Measurements from ENCODE around the gene ITGB7.

The ITGB7 gene

GRCh38 chr12:53234271-53234914, 27.3 kb upstream of the ITGB7 start:
- no peak overlapping the region for H3K4me3 Mint-ChIP-seq

GRCh38 chr12:53233671-53234121, 26.6 kb upstream of the ITGB7 start:
- H3K4me3 Mint-ChIP-seq: peak overlapping the region; percentile 89
- H3K27me3 Mint-ChIP-seq (ENCODE audit: low read depth): no peaks in the 10 kb centered on the region
- H3K9me3 Mint-ChIP-seq: no peaks in the 10 kb centered on the region
- H3K36me3 Mint-ChIP-seq (ENCODE audit: low read depth): no peaks in the 10 kb centered on the region
- peak overlapping the region; percentile 74 for H3K27ac Mint-ChIP-seq
- peaks cover 54% of the 10 kb centered on the region for H3K4me1 Mint-ChIP-seq (ENCODE audit: low read depth)

More at GRCh38 chr12:53234271-53234914, 27.3 kb upstream of the ITGB7 start:
- no peaks in the 10 kb centered on the region for H3K9me3 Mint-ChIP-seq
- no peaks in the 10 kb centered on the region for H3K36me3 Mint-ChIP-seq (ENCODE audit: low read depth)
- H3K27me3 Mint-ChIP-seq (ENCODE audit: low read depth): no peaks in the 10 kb centered on the region
- H3K4me1 Mint-ChIP-seq (ENCODE audit: low read depth): peaks cover 51% of the 10 kb centered on the region
- H3K27ac Mint-ChIP-seq: peak overlapping the region; percentile 36

DNA sequence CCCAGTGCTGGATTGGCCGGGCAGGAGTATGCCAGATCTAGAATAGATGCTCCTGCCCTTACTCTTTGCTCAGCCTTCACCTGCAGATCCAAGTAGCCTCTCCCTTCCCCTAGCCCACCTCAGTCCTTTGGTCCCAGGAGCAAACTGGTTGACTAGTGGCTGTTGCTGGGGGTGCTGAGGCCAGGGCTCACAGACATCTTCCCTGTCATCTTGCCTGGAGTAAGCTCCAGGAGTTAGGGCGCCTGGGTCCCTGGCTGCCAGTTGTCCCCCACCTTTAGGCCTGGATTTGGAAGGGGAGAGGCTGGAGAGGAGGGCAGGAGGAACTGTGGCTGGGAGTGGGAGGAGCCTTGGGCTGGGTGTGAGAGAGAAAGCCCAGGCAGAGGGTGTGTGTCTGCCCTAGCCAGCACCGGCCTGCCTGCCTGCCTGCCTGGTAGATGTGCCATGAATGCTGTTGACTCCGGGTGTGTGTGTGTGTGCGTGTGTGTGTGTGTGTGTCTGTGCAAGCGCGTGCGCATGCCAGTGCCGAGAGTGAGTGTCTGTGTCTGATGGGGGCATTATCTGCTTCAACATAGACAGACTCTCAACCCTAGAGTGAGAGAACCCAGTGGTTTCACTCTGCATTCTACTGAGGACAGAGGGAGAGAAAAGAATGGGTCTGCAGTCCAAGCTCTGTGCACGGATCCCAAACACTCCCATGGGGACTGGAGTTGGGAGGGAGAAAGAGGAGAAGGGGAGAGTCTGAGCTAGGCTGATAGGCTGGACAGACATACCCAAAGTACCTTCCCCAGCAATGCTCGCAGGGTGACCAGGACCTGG, 25.8 kb upstream of the ITGB7 start:
- peak overlapping the region; percentile 80 for H3K27ac Mint-ChIP-seq
- H3K27me3 Mint-ChIP-seq (ENCODE audit: low read depth): no peaks in the 10 kb centered on the region
- peaks cover 57% of the 10 kb centered on the region for H3K4me1 Mint-ChIP-seq (ENCODE audit: low read depth)
- H3K36me3 Mint-ChIP-seq (ENCODE audit: low read depth): no peaks in the 10 kb centered on the region
- no peaks in the 10 kb centered on the region for H3K9me3 Mint-ChIP-seq
- peak overlapping the region; percentile 89 for H3K4me3 Mint-ChIP-seq

DNA sequence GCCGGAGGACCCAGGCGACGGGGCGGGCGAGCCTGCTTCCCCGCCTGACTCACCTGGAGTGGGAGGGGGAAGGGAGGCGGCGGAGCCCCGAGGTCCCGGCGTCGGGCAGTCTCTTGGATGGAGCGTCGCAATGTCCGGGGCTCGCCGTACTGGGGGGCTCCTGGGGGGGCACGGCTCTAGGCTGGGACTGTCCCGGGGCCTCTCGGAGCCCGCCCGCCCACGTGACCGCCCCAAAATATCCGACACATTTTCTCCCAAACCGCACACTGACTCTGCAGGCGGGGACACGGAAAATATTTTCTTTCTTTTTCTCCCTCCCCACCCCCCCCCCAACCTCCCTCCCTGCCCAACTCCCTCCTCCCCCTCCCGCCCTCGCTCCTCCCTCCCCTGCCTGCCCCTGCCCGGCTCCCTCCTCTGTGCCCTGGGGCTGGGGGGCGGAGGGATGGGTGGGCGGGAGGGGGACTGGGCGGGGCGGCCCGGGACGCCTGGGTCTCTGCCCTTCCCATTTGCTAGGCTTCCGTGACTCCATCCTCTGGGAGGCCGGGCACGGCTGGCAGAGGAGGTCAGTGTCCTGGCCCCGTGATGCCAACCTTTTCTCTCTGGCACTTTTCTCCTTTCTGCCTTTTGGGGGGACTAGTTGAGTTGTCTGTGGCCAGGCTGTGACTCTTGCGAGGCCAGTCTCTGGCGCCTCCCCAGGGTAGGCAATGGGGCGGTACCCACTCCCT, 25.0 kb upstream of the ITGB7 start, which contains the start of gene RARG:
Gene RARG (minus strand): TSS at position 289 of the 725 bp plus-strand sequence. CDS start 4,664 bp downstream, outside the sequence.
- peak within 1 kb of the TSS; percentile 80 for H3K27ac Mint-ChIP-seq
- H3K9me3 Mint-ChIP-seq: no peaks in the 10 kb centered on the region
- H3K27me3 Mint-ChIP-seq (ENCODE audit: low read depth): no peaks in the 10 kb centered on the region
- H3K4me3 Mint-ChIP-seq: peak within 1 kb of the TSS; percentile 89
- peaks cover under 1% of the 10 kb centered on the region for H3K36me3 Mint-ChIP-seq (ENCODE audit: low read depth)
- peaks cover 53% of the 10 kb centered on the region for H3K4me1 Mint-ChIP-seq (ENCODE audit: low read depth)

DNA sequence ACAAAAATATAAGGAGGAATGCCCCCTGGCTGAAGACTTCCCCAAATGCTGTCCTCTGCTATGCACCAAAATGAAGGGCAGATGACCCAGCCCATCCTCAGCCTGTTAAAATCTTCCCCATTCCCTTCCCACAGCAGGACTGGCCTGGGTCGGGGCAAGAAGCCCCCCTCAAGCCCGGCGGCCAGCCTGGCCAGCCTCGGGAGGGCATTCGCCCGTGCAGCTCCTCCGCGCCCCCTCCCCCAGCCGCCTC, 24.5 kb upstream of the ITGB7 start:
- H3K4me3 Mint-ChIP-seq: peak overlapping the region; percentile 67
- H3K4me1 Mint-ChIP-seq (ENCODE audit: low read depth): peaks cover 52% of the 10 kb centered on the region
- no peak overlapping the region for H3K27ac Mint-ChIP-seq
- no peaks in the 10 kb centered on the region for H3K9me3 Mint-ChIP-seq
- H3K36me3 Mint-ChIP-seq (ENCODE audit: low read depth): peaks cover 4% of the 10 kb centered on the region
- H3K27me3 Mint-ChIP-seq (ENCODE audit: low read depth): no peaks in the 10 kb centered on the region

DNA sequence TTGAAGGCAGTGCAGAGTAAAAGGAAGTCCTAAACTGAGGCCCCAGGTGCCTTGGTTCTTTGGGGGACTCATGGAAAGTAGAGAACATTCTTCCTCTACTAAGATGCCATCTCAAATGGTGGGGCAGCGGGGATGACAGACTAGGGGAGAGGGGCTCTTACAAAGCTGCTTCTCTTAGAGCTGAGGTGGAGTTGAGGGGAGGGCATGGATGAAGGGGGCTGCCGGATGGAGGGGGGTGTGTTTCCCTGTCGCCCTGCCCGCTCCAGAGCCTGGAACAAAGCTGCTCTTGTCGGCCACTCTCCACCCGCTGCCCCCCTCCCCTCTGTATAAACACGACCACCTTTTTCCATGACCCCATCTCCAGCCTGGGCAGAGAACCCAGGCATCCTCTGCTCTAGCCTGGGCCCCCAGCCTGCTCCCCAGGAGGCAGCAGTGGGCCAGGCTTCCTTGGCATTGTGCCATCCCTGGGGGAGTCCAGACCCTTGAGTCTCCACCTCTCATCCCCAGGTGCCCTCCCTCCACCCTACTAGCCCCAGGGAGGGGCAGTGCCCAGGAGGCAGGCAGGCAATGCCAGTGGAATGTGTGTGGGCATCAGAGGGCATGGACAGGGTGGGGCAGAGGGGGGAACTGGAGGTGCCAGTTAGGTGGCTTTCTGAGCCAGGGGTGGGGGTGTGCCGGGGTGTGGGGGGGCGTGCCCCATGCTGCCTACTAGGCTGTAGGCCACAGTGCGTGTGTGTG, 23.2 kb upstream of the ITGB7 start:
- Mint-ChIP-seq H3K9me3 (no peaks in the 10 kb centered on the region), H3K36me3 (ENCODE audit: low read depth) (peaks cover 7% of the 10 kb centered on the region), H3K27me3 (ENCODE audit: low read depth) (no peaks in the 10 kb centered on the region), H3K4me3 (peak overlapping the region; percentile 9), H3K4me1 (ENCODE audit: low read depth) (peaks cover 46% of the 10 kb centered on the region), H3K27ac (peak overlapping the region; percentile 27)

DNA sequence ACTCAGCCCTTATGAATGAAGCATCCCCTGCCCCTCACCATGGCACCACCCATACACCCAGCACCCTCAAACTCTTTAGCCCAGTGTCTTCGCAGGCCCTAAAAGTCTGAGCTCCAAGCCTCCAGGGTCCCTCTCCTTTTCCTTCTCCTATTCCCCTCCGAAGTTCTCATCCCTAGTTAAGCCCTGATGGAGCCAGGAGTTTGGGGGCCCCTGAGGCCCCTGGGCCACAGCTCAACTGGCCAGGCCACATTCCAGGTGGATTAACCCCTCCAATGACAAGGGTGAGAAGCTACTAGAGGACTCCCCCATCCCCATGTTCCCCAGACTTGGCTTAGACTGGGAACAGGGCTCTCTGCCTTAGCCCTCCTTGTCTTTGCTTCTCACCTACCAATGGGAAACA, 22.4 kb upstream of the ITGB7 start:
- no peak overlapping the region for H3K4me3 Mint-ChIP-seq
- H3K4me1 Mint-ChIP-seq (ENCODE audit: low read depth): peaks cover 51% of the 10 kb centered on the region
- no peaks in the 10 kb centered on the region for H3K27me3 Mint-ChIP-seq (ENCODE audit: low read depth)
- H3K36me3 Mint-ChIP-seq (ENCODE audit: low read depth): peaks cover 11% of the 10 kb centered on the region
- H3K27ac Mint-ChIP-seq: peak overlapping the region; percentile 57
- H3K9me3 Mint-ChIP-seq: no peaks in the 10 kb centered on the region

GRCh38 chr12:53227836-53228235, 20.8 kb upstream of the ITGB7 start:
- no peak overlapping the region for H3K4me3 Mint-ChIP-seq

GRCh38 chr12:53227341-53227740, 20.3 kb upstream of the ITGB7 start:
- Mint-ChIP-seq H3K9me3 (no peaks in the 10 kb centered on the region), H3K4me1 (ENCODE audit: low read depth) (peaks cover 53% of the 10 kb centered on the region), H3K36me3 (ENCODE audit: low read depth) (peaks cover 11% of the 10 kb centered on the region), H3K4me3 (no peak overlapping the region), H3K27ac (no peak overlapping the region), H3K27me3 (ENCODE audit: low read depth) (no peaks in the 10 kb centered on the region)

More at GRCh38 chr12:53227836-53228235, 20.8 kb upstream of the ITGB7 start:
- Mint-ChIP-seq H3K36me3 (ENCODE audit: low read depth) (peaks cover 11% of the 10 kb centered on the region), H3K27ac (no peak overlapping the region), H3K9me3 (no peaks in the 10 kb centered on the region), H3K4me1 (ENCODE audit: low read depth) (peaks cover 53% of the 10 kb centered on the region), H3K27me3 (ENCODE audit: low read depth) (no peaks in the 10 kb centered on the region)

- no peak overlapping the region for H3K27ac Mint-ChIP-seq
Observed at GRCh38 chr12:53226815-53227214, 19.8 kb upstream of the ITGB7 start.

GRCh38 chr12:53225635-53226424, 18.8 kb upstream of the ITGB7 start:
- H3K4me1 Mint-ChIP-seq (ENCODE audit: low read depth): peaks cover 59% of the 10 kb centered on the region
- H3K36me3 Mint-ChIP-seq (ENCODE audit: low read depth): peaks cover 14% of the 10 kb centered on the region
- H3K27me3 Mint-ChIP-seq (ENCODE audit: low read depth): no peaks in the 10 kb centered on the region
- no peak overlapping the region for H3K4me3 Mint-ChIP-seq
- H3K9me3 Mint-ChIP-seq: no peaks in the 10 kb centered on the region
- peak overlapping the region; percentile 22 for H3K27ac Mint-ChIP-seq

More at GRCh38 chr12:53226815-53227214, 19.8 kb upstream of the ITGB7 start:
- H3K9me3 Mint-ChIP-seq: no peaks in the 10 kb centered on the region
- no peak overlapping the region for H3K4me3 Mint-ChIP-seq
- H3K4me1 Mint-ChIP-seq (ENCODE audit: low read depth): peaks cover 57% of the 10 kb centered on the region
- no peaks in the 10 kb centered on the region for H3K27me3 Mint-ChIP-seq (ENCODE audit: low read depth)
- peaks cover 14% of the 10 kb centered on the region for H3K36me3 Mint-ChIP-seq (ENCODE audit: low read depth)

DNA sequence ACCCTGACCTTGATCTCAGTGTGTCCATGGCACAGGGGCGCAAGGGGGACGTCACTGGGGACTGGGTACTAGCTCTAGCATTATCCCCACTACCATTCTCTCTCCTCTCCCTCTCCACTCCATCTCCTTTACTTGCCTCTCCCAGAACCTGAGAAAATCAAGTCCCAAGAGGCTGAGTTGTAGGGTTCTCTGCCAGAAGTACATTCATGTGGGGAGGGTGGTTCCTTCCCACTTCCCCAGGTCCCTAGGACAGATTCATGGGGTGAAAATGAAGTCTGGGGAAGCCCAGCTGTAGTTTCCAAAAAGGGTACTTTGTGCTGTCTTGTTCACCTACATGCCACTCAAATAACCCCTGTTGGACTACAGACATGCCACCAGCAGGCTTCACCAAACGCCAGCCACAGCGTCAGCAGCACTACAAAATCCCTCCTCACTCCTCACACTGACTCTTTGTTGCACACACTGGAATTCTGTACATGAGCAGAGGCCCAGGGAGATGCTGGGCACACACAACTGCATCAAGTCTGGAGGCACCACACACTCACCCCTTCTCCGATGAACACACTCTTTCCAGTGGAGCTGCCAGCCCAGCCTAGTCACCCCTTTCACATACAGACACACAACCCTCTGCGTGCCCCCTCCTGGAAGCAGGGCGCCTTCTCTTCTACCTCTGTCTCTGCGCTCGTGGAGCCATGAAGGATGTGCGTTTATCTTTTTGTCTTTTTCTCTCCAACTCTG, 18.0 kb upstream of the ITGB7 start:
- no peaks in the 10 kb centered on the region for H3K9me3 Mint-ChIP-seq
- H3K4me1 Mint-ChIP-seq (ENCODE audit: low read depth): peaks cover 61% of the 10 kb centered on the region
- peak overlapping the region; percentile 55 for H3K27ac Mint-ChIP-seq
- no peaks in the 10 kb centered on the region for H3K27me3 Mint-ChIP-seq (ENCODE audit: low read depth)
- H3K4me3 Mint-ChIP-seq: no peak overlapping the region
- peaks cover 14% of the 10 kb centered on the region for H3K36me3 Mint-ChIP-seq (ENCODE audit: low read depth)
